ENCODE results near the gene GTPBP3.
"Not testable (repeated sequence)": the region's sequence is repeated elsewhere in the genome, so short reads cannot be mapped to it uniquely, and the experiment has no call there.

GTPBP3 gene

DNA sequence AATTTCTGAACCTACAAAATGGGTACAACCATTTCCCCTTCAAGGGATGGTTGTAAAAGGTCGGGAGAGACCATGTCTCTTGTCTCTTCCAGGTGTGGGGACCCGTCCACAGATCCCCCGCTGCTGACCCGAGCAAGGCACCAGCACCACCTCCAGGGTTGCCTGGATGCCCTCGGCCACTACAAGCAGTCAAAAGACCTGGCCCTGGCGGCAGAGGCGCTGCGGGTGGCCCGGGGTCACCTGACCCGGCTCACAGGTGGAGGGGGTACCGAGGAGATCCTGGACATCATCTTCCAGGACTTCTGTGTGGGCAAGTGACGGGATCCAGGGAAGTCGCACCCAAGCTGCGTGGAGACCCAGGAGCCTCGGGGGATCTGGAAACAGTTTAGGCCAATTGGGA, 4.0 kb downstream of the GTPBP3 start:
- no peak for DNase-seq (ENCODE audit: low read depth in 2 of 2, low spot score in 1 of 2)

DNA sequence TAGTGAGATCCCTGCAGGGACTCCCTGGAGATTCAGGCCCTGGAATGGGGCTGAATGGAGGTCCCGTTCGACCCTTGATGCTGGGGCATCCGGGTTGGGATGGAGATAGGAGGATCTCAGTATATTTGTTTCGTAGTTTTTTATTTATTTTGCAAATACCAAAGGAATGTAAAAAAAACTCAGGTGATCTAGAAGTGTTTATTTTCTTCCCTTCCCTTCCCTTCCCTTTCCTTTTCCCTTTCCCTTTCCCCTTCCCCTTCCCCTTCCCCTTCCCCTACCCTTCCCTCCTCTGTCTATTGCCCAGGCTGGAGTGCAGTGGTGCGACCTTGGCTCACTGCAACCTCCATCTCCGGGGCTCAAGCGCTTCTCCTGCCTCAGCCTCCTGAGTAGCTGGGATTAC, 4.5 kb downstream of the GTPBP3 start:
- no peak for DNase-seq (ENCODE audit: low read depth in 2 of 2, low spot score in 1 of 2)

DNA sequence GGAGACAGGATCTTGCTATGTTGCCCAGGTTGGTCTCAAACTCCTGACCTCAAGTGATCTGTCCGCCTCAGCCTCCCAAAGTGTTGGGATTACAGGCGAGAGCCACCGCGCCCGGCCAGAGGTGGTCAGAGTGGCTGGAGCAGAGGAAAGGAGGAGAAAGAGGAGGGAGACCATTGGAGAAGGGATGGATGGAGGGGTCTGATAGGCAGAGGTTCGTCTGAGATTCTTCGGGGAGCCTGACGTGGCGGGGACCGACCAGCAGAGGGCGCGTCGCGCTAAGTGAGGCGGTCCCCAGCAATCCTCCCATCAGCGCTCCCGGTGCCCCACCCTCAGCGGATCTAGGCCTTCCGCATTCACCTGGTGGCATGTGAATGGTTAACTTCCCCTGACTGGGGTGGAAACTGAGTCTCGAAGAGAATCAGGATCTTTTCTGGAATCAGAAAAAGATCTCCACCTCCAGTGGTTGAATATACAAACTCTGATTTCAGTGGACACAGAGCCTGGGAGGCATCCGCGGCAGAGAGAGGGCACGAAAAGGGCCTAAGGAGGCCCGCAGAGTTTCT, 8.8 kb downstream of the GTPBP3 start:
- peak; percentile 46 to 65 for DNase-seq (ENCODE audit: low read depth in 2 of 2, low spot score in 1 of 2)

DNA sequence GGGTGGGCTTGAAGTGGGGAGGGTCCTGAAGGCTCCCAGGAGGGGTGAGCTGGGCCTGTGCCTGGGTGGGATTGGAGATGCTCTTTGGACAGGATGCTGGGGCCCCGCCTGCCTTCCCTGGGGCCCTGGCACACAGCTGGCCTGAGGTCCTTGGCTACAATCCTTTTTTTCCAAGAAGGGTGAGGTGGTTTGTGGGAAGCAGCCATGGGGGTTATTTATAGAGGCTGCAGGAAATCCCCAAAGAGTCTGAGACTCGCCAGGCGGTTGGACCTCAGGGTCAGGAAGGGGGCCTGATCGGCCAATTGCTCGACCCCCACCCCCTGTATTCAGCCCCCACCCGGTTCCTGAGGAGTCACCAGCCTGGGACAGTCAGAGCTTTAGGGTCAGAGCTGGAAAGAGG, 10.0 kb downstream of the GTPBP3 start:
- no peak for DNase-seq (ENCODE audit: low read depth in 2 of 2, low spot score in 1 of 2)

DNA sequence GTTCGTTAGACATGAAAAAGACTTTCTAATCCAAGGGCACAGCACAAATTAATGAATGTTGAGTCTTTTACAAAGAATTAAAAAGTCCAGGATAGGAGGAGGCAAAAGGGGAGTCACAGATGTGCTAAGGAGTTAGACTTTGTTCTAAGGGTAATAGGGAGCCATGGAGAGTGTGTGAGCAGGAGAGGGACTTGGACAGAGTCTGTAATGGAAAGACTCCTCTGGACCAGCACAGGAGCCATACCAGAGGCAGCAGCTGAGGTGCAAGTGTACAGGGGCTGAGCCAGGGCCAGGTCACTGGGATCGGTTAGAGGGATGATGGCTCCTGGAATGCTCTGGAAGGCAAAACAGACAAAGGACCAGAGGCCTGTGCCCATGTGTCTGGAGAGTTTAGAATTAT, 10.5 kb downstream of the GTPBP3 start:
- no peak for DNase-seq (ENCODE audit: low read depth in 2 of 2, low spot score in 1 of 2)

DNA sequence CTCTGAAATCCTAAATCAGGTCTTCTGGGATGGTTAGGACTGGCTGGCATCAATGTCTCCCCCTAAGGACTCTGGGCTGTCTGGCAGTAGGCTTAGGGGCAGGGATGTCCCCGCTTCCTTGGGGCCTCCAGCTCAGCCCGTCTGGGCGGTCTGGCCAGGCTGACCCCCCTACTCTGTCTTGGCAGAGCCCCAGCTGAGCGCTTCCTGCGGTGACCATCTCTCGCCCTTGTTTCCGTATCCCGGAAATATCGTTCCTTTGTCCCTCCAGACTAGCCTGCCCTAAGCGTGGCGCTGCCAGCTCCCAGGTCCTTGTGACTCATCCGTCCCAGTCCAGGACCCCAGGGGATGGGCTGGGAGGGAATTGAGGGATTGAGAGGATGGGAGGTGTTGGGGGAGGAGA, 11.3 kb downstream of the GTPBP3 start:
- DNase-seq (ENCODE audit: low read depth in 2 of 2, low spot score in 1 of 2): no peak

DNA sequence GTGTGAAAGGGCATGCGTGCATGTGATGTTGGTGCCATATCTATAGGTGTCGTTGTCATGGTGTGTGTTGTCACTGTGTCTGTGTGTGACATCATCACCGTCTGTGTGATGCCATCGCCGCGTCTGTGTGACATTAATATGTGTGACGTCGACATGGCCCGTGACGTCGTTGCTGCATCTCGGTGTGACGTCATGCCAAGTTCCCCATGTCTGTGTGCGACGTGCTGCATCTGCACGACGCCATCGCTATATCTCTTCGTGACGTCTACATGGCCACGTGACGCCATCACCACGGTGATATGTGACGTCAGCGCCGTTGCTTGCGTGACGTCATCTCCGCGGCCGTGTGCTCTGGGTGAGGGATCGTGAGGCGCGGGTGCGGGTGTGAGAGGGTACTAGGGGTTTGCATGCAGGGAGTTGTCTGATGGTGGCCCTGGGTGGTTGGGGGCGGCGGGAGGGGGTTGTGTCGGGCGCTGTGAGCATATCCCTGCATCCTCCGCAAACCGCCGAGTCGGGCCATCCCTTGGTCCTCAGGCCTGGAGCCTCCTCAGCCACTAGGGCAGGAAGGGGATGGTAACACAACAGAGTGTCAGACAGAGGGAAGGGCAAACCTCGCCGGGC, 14.6 kb downstream of the GTPBP3 start:
- no peak for DNase-seq (ENCODE audit: low read depth in 2 of 2, low spot score in 1 of 2)

DNA sequence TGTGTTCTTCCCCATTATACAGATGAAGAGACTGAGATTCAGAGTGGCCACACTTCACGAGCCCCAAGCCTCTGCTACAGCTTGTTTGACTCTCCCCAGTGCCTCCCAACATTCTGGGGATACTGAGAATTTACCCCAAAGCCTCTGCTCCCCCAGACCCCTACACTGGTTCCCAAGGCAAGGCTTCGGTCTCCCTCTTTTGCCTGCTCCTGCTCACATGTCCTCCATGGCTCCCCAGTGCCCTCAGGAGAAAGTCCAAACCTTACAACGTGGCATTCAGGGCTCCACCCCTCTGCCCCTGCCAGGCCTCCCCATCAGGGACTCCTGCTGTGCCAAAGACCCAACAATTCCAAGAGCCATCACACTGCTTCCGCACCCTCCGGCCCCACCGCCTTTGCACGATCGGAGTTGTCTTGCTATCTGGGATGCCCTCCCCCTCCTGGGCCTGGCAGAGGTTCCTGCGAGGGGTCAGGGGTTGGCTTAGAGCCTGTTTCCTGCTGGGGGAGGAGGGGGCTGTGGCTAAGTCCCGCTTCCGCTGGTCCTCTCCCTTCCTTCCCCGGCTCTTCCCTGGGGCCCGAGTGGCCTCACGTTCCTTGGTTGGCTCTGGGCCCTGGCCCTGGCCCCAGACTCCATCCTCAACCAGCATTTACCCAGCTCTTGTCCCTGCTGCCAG, 15.4 kb downstream of the GTPBP3 start:
- DNase-seq (ENCODE audit: low read depth in 2 of 2, low spot score in 1 of 2): no peak

DNA sequence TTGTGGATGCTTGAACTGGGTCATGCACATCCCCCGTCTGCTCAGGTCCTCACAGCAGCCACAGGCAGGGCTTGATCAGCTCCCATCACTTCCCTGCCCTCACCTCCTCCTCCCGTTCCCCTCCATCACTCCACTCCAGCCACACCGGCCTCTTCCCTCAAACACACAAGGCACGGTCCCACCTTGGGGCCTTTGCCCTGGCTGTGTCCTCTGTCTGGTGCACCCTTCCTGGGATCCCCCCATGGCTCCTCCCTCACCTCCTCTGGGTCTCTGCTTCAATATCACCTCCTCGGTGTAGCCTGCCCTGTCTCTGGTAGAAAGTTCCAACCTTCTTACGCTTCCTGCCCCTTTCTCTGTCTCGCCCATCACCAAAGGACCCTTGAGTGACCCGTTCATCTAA, 16.0 kb downstream of the GTPBP3 start:
- no peak for DNase-seq (ENCODE audit: low read depth in 2 of 2, low spot score in 1 of 2)

DNA sequence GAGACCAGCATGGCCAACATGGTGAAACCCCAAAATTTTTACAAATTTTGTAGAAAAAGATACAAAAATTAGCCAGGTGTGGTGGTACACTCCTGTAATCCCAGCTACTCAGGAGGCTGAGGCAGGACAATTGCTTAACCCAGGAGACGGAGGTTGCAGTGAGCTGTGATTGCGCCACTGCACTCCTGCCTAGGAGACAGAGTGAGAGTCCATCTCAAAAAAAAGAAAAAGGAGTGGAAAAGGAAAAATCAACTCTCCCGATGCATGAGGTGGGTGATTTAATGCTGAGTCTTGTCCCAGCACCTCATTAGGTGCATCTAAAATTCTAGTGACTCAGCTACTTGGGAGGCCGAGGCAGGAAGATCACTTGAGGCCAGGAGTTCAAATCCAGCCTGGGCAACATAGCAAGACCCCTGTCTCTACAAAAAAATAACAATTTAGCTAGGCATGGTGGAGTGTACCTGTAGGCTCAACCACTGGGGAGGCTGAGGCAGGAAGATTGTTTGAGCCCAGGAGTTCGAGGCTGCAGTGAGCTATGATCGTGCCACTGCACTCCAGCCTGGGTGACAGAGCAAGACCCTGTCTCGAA, 19.8 kb downstream of the GTPBP3 start:
- DNase-seq (ENCODE audit: low read depth in 2 of 2, low spot score in 1 of 2): no peak

DNA sequence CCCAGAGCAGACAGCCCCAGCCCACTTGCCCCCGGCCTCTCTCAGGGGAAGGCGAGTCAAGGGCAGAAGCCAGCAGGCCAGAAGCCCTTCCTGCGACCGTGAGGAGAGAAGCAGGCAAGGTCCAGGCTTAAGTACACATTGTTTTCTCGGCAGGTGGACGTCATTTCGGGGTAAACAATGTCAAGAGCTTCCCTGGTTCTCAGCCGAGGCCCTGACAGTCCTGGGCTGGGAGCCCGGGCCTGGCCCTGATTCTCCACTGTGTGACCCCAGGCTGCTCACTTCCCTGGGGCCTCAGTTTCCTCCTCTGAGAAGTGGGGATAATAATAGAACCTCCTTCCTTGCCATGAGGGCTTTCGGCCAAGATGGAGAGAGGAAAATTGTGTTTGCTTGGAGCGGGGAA, 20.4 kb downstream of the GTPBP3 start:
- no peak for DNase-seq (ENCODE audit: low read depth in 2 of 2, low spot score in 1 of 2)

DNA sequence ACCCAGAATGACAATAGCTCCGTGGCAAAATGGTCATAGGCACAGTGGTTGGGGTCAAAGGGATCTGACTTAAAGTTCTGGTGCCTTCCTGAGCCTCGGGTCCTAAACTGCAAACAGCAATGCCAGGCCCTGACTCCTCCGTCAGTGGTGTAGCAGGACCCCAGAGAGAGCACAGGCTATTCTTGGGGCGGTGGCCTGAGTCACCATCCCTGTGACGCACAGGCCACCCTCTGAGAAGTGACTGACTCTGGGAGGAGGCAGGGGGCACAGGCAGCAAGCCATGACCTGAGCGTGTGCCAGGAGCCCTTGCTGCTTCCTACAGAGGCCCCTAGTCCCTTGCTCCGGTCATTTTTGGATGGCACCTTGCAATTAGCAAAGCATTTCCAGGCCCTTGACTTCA, 21.0 kb downstream of the GTPBP3 start:
- DNase-seq (ENCODE audit: low read depth in 2 of 2, low spot score in 1 of 2): no peak

DNA sequence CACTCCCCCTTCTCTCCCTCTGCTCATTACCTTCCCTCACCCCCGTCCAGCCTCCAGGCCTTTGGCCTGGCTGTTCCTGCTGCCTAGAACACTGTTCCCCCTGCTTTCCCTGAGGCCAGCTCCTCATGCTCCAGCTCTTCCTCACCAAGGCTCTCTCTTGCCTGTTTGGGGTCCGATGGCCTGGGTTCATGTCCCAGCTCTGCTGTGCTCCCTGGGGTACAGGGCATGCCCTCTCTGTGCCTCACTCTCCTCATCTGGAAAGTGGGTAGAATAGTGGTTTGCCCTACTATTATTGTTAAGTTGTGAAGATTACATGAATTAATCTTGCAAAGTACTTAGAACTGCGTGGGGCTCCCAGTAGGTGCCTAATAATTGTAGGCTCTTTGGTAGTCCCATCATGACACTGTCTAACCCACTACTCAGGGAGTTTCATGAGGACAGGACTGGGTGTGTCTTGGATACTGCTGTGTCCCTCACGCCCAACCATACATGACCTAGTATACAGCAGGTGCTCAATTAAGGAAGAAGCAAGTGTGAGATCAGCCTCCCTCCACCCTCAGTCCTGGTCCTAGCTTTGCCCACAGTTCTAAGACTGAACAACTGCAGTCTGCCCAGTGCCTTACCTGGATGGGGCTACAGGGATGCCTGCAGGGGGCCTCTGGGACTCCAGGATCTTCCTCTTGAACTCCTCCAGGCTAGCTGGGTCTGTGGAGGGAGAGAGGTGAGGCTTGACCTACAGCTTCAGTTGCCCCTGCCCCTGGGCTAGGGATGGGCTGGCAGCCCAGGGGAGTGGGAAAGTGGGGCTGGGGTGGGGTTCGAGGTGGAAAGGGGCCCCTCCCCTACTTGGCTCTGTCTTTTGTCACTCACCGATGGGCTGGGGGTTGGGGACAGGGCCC, 22.8 kb downstream of the GTPBP3 start:
- DNase-seq (ENCODE audit: low read depth in 2 of 2, low spot score in 1 of 2): no peak

DNA sequence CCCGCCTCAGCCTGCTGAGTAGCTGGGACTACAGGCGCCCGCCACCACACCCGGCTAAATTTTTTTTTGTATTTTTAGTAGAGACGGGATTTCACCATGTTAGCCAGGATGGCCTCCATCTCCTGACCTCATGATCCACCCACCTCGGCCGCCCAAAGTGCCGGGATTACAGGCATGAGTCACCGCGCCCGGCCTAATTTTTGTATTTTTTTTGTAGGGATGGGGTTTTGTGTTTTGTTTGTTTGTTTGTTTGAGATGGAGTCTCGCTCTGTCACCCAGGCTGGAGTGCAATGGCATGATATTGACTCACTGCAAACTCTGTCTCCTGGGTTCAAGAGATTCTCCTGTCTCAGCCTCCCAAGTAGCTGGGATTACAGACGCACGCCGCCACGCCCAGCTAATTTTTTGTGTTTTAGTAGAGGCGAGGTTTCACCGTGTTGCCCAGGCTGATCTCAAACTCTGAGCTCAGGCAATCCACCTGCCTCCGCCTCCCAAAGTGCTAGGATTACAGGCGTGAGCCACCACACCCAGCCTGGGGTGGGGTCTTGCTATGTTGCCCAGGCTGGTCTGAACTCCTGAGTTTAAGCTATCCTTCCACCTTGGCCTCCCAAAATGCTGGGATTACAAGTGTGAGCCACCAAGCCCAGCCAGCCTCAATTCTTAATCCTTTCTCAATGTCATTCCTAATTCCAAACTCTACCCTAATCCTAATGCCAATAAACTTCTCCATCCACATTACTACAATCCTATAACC, 26.7 kb downstream of the GTPBP3 start:
- DNase-seq (ENCODE audit: low read depth in 2 of 2, low spot score in 1 of 2): not testable (repeated sequence)

DNA sequence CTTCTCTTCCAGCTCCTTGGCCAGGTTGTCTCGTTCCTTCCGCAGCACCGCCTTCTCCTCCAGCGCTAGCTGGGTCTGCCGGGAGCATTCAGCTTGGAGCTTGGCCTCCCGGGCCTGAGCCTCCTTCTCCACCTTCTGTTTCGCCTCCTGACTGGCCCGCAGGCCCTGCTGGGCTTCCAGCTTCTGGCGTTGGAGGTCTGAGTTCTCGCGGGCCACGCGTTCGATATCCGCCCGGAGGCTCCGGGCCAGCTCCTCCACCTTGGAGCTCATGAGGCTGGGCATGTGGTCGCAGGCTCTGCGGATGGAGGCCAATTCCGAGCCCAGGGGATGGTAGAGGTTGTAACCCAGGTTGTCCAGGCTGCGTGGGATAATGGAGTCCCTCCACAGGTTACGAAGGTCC, 28.0 kb downstream of the GTPBP3 start:
- DNase-seq (ENCODE audit: low read depth in 2 of 2, low spot score in 1 of 2): no peak

DNA sequence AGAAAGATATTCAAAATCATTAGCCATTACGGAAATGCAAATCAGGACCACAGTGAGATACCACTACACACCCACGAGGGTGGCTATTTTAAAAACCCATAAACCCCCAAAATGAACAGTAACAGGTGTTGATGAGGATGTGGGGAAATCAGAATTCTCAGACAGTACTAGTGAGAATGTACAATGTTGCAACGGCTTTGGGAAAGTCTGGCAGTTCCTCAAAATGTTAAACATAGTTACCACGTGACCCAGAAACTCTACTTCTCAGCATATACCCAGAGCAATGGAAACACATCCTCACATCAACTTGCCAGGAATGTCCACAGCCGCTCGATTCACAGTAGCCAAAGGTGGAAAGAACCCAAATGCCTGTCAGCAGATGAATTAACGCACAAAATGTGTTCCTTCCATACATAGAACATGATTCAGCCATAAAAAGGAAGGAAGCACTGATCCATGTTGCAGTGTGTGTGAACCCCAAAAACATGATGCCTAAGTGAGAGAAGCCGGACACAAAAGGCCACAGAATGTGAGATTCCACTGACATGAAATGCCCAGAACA, 32.8 kb downstream of the GTPBP3 start:
- DNase-seq (ENCODE audit: low read depth in 2 of 2, low spot score in 1 of 2): no peak

DNA sequence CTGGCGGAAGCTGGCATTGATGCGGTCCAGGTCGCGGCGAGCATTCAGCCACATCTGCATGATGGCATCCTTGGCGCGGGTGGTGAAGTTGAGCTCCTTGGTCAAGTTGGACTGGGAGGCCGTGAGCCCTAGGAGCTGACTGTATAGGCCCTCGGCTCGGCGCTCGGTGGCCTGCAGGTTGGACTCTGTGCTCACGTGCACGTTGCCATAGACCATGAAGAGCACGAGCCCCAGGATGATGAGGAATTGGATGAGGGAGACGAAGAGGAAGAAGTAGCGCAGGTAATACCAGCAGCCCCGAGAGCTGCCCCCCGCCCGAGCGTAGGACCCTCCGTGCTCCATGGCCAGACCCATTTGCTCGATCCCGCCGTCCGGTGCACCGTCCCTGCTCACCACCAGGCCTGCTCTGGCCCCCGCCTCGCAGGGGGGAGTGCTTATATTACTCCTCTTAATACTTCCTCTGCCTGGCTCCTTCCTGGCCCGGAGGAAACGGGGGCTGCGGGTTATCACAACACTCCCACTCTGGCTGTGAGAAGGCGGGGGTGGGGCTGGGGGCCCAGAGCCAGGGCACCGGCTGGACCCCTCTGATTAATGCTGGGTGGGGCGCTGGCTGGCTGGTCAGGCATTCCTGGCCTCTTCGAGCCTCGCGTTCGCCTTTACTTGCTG, 39.7 kb downstream of the GTPBP3 start, which contains the start of gene PLVAP:
Gene PLVAP, minus strand, starts transcription at position 408 of the 666 bp plus-strand sequence. Its CDS starts 54 bp downstream, at position 354.
- no peak for DNase-seq (ENCODE audit: low read depth in 2 of 2, low spot score in 1 of 2)

DNA sequence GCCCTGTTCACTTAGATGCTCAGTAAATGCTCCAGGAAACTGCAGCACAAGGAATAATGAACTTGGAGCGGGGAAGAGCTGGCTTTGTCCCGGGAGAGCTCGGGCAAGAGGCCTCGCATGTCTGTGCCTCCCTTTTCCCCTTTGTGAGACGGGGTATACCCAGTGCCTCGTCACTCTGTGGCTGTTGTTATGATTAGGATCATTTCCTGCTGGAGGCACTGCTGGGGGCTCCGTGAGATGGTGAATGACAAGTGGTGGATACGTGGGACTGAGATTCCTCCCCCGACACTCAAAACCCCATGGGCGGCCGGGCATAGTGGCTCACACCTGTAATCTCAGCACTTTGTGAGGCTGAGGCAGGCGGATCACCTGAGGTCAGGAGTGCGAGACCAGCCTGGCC, 40.9 kb downstream of the GTPBP3 start:
- DNase-seq (ENCODE audit: low read depth in 2 of 2, low spot score in 1 of 2): no peak

DNA sequence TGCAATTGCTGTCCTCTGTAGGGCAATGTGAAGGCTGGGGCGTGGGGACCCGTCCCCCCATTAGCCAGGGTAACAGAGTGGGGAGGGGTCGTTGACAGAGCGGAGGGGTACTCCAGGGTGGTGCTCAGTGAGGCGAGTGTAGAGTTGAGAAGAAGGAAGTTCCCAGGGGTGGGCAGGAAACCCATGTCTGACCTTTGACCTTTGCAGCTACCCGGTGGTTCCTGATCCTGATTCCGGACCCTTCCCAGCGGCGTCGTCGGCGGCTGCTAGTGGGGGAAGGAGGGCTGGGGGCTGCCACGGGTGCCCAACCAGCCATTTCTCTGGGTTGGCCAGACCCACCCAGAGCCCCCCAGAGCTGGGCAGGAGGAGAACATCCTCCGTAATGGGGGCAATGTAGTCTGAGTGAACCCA, 41.9 kb downstream of the GTPBP3 start:
- no peak for DNase-seq (ENCODE audit: low read depth in 2 of 2, low spot score in 1 of 2)
